HEK293T (cell line): Measurements from ENCODE around the gene LCOR.

ENCODE experiments used
- CTCF ChIA-PET: fragments of 350-600 bp; formaldehyde crosslinking; extraction: SDS; loops from one replicate; lab custom pipeline; 2021; ENCODE audit warnings: antibody characterized with exemption, inconsistent platforms; lab: Yijun Ruan, JAX
- POLR2A ChIA-PET: fragments of 350-600 bp; formaldehyde crosslinking; extraction: SDS; loops from one replicate; lab custom pipeline; 2020; ENCODE audit warnings: antibody characterized with exemption, inconsistent platforms; lab: Yijun Ruan, JAX
- DNase-seq: peaks from one replicate; pipeline ENCODE4 v3.0.0; 2012; ENCODE audit warnings: mixed read lengths; ENCODE audit errors: extremely low spot score
- ARNT ChIP-seq: fragments of 450-650 bp; IDR thresholded peaks from 2 replicates; pipeline ENCODE4 v1.6.1; 2017; ENCODE audit warnings: mild to moderate bottlenecking
- BHLHE40 ChIP-seq: fragments of 450-650 bp; IDR thresholded peaks from 2 replicates; pipeline ENCODE4 v1.6.1; 2016; ENCODE audit warnings: mild to moderate bottlenecking, moderate library complexity, borderline replicate concordance
- CTBP1 ChIP-seq: fragments of 450-650 bp; IDR thresholded peaks from 2 replicates; pipeline ENCODE4 v1.6.1; 2016; ENCODE audit warnings: borderline replicate concordance
- ELF4 ChIP-seq: fragments of 450-650 bp; IDR thresholded peaks from 2 replicates; pipeline ENCODE4 v1.6.1; 2017; ENCODE audit warnings: antibody characterized with exemption
- FOXA1 ChIP-seq: fragments of 450-650 bp; IDR thresholded peaks from 2 replicates; pipeline ENCODE4 v1.6.1; 2016; ENCODE audit warnings: mild to moderate bottlenecking
- FOXK2 ChIP-seq: fragments of 450-650 bp; IDR thresholded peaks from 2 replicates; pipeline ENCODE4 v1.6.1; 2016; ENCODE audit warnings: mild to moderate bottlenecking
- FOXM1 ChIP-seq: fragments of 450-650 bp; IDR thresholded peaks from 2 replicates; pipeline ENCODE4 v1.6.1; 2017; ENCODE audit warnings: mild to moderate bottlenecking, borderline replicate concordance
- HDGF ChIP-seq: fragments of 450-650 bp; IDR thresholded peaks from 2 replicates; pipeline ENCODE4 v1.6.1; 2017; ENCODE audit warnings: antibody characterized with exemption, borderline replicate concordance
- L3MBTL2 ChIP-seq: fragments of 450-650 bp; conservative IDR thresholded peaks from 2 replicates; pipeline ENCODE4 v1.6.1; 2016; ENCODE audit warnings: mild to moderate bottlenecking
- LEF1 ChIP-seq: fragments of 450-650 bp; IDR thresholded peaks from 2 replicates; pipeline ENCODE4 v1.6.1; 2017; ENCODE audit warnings: mild to moderate bottlenecking, borderline replicate concordance
- NFRKB ChIP-seq: fragments of 450-650 bp; IDR thresholded peaks from 2 replicates; pipeline ENCODE4 v1.6.1; 2016; ENCODE audit warnings: mild to moderate bottlenecking, moderate library complexity
- PKNOX1 ChIP-seq: fragments of 450-650 bp; IDR thresholded peaks from 2 replicates; pipeline ENCODE4 v1.6.1; 2016
- SP1 ChIP-seq: fragments of 450-650 bp; IDR thresholded peaks from 2 replicates; pipeline ENCODE4 v1.6.1; 2017
- SUZ12 ChIP-seq: fragments of 450-650 bp; IDR thresholded peaks from 2 replicates; pipeline ENCODE4 v1.6.1; 2016; ENCODE audit warnings: mild to moderate bottlenecking
- TARDBP ChIP-seq: fragments of 450-650 bp; IDR thresholded peaks from 2 replicates; pipeline ENCODE4 v1.6.1; 2016
- ZNF384 ChIP-seq: fragments of 450-650 bp; IDR thresholded peaks from 2 replicates; pipeline ENCODE4 v1.6.1; 2016

LCOR gene

GRCh38 chr10:96918214-96919002 lies 86.3 kb downstream of the LCOR start:
- CTCF ChIA-PET, result no interaction called here
- DNase-seq, result no peak
- POLR2A ChIA-PET, result no interaction called here
- no peak for TF ChIP-seq PKNOX1
- no peak for TF ChIP-seq SUZ12
- no peak for TF ChIP-seq L3MBTL2
- TF ChIP-seq BHLHE40, result no peak
- no peak for TF ChIP-seq CTBP1
- no peak for TF ChIP-seq LEF1
- TF ChIP-seq HDGF, result no peak
- TF ChIP-seq FOXK2, result no peak
- no peak for TF ChIP-seq ARNT
- TF ChIP-seq NFRKB, result no peak
- TF ChIP-seq ZNF384, result no peak
- no peak for TF ChIP-seq SP1
- TF ChIP-seq ELF4, result no peak
- TF ChIP-seq FOXM1, result no peak
- no peak for TF ChIP-seq TARDBP
- TF ChIP-seq FOXA1, result no peak

- TF ChIP-seq ZNF384 (no peak), L3MBTL2 (no peak), FOXM1 (no peak), PKNOX1 (no peak), HDGF (no peak), CTBP1 (no peak), SUZ12 (no peak), NFRKB (no peak), TARDBP (no peak), ELF4 (no peak), LEF1 (no peak), ARNT (no peak), FOXK2 (no peak), SP1 (no peak), FOXA1 (no peak)
- ChIA-PET POLR2A (no interaction called here), CTCF (interaction anchor here (0.6 kb wide), 2 partner anchors 648 to 819 kb away, joined by 3 to 4 read pairs; no protein-coding TSS in a partner anchor)
- no peak for DNase-seq
These were observed 87.8 kb downstream of the LCOR start for GRCh38 chr10:96919785-96920430.

GRCh38 chr10:96921655-96922054 lies 89.6 kb downstream of the LCOR start:
- no peak for DNase-seq
- TF ChIP-seq ARNT, result no peak
- TF ChIP-seq BHLHE40, result no peak
- POLR2A ChIA-PET, result no interaction called here
- CTCF ChIA-PET, result no interaction called here

- no peak for DNase-seq
- ChIA-PET CTCF (no interaction called here), POLR2A (no interaction called here)
- TF ChIP-seq HDGF, result no peak
- TF ChIP-seq FOXA1, result no peak
- TF ChIP-seq ELF4, result no peak
- no peak for TF ChIP-seq L3MBTL2
- TF ChIP-seq ARNT, result no peak
- TF ChIP-seq LEF1, result no peak
- TF ChIP-seq PKNOX1, result no peak
These were observed 91.2 kb downstream of the LCOR start for GRCh38 chr10:96922978-96923948.

GRCh38 chr10:96924861-96925260 lies 92.8 kb downstream of the LCOR start:
- DNase-seq, result no peak
- POLR2A ChIA-PET, result no interaction called here
- TF ChIP-seq ARNT (no peak), LEF1 (no peak)
- CTCF ChIA-PET, result interaction anchor here (0.7 kb wide), 1 partner anchor 113 kb away, joined by 3 read pairs; no protein-coding TSS in a partner anchor

GRCh38 chr10:96930469-96930868 lies 98.4 kb downstream of the LCOR start:
- CTCF ChIA-PET, result no interaction called here
- POLR2A ChIA-PET, result no interaction called here
- TF ChIP-seq TARDBP, result no peak
- no peak for TF ChIP-seq CTBP1
- no peak for TF ChIP-seq HDGF
- TF ChIP-seq BHLHE40, result no peak
- TF ChIP-seq ELF4, result no peak
- no peak for TF ChIP-seq FOXM1
- TF ChIP-seq LEF1, result no peak
- TF ChIP-seq L3MBTL2, result no peak
- TF ChIP-seq SP1, result no peak
- TF ChIP-seq PKNOX1, result no peak
- TF ChIP-seq FOXA1, result no peak
- no peak for TF ChIP-seq NFRKB
- TF ChIP-seq ZNF384, result no peak
- no peak for TF ChIP-seq ARNT
- TF ChIP-seq SUZ12, result no peak
- no peak for DNase-seq
